ENCODE data around the gene ORM1.

ORM1 gene

DNA sequence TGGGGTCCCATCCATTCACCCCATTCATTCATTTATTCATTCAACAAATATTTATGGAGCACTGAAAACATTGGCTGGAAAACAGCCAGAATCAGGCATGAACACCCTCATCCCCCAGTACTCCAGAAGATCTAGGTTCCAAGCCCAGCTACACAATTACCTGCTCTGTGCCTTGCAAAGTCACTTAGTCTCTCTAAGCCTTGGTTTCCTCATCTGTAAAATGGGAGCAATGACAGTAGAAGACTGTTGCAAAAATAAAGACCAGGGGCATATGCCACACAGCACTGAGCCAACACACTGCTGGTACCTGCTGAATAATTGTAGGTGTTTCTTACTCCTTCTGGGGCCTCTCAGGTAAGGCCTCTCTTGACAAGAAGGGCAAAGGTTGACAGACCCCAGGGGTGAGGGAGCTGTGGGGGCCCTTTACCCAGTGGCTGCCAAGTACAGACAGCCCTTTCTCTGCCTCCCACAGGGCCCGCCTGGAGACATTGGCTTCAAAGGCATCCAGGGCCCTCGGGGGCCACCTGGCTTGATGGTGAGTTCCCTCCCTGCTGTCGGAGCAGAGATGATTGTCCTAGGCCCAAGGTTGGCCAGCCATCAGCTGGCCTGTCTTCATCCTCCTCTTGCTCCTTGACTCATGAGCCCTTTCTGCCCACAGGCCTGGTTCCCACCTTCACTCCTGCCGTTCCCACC lies 22.6 kb upstream of the ORM1 start:
- WGBS (ENCODE audit: insufficient coverage, insufficient read length): no CpG with 5 or more reads among the region's 4 CpGs
- Histone ChIP-seq H3K27ac (ENCODE audit: low read length) (no peak overlapping the region), H3K27me3 (ENCODE audit: control insufficient read depth, insufficient read depth, low read length) (no peaks in the 10 kb centered on the region), H3K36me3 (ENCODE audit: control insufficient read depth, insufficient read depth, low read length) (no peaks in the 10 kb centered on the region; the same call in 1 of the 2 replicates), H3K4me3 (ENCODE audit: low read length) (no peak overlapping the region), H3K9me3 (ENCODE audit: control insufficient read depth, insufficient read depth, low read length) (no peaks in the 10 kb centered on the region), H3K4me1 (ENCODE audit: control insufficient read depth, insufficient read depth, low read length) (no peaks in the 10 kb centered on the region)
- no peak for DNase-seq (ENCODE audit: low read depth, low spot score)

DNA sequence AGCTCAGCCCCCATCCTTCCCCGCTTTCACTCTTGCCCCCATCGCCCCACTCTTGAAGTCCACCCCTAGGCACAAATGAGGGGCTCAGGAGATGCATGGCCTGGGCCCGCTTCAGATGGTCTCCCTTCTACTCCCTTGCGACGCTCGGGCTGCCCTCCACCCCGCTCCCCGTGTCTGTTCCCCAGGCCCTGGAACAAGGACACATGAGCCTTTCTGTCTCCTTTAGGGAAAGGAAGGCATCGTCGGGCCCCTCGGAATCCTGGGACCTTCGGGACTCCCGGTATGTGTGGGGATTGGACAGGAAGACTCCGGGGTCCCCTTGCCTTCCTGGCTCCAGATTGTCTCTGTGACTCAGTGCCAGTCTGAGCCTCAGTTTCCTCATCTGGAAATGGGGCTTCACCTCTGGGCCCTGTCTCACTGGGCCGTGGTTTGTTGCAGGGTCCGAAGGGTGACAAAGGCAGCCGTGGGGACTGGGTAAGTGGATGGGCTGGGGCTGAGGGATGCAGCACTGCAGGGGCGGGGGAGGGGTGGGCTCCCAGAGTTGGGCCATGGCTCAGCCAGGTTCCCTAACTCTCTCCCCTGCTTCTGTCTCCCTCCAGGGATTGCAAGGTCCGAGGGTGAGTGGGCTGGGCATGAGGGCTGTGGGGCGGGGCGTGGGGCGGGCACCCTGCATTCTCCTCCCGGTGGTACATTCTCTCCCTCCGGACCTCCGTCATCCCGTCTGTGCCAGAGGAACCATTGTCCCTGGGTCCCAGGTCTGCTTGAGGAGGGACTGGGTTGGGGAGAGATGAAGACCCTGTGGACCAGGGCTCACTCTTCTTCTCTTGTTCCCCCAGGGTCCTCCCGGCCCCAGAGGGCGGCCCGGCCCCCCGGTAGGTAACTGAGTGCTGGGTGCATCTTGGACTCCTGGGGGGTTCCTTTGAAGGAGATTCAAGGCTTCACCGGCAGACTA lies 21.8 kb upstream of the ORM1 start:
- Histone ChIP-seq H3K27ac (ENCODE audit: low read length) (no peak overlapping the region), H3K9me3 (ENCODE audit: control insufficient read depth, insufficient read depth, low read length) (no peaks in the 10 kb centered on the region), H3K4me1 (ENCODE audit: control insufficient read depth, insufficient read depth, low read length) (no peaks in the 10 kb centered on the region), H3K4me3 (ENCODE audit: low read length) (no peak overlapping the region), H3K27me3 (ENCODE audit: control insufficient read depth, insufficient read depth, low read length) (no peaks in the 10 kb centered on the region), H3K36me3 (ENCODE audit: control insufficient read depth, insufficient read depth, low read length) (no peaks in the 10 kb centered on the region; the same call in 1 of the 2 replicates)
- WGBS (ENCODE audit: insufficient coverage, insufficient read length): no CpG with 5 or more reads among the region's 31 CpGs
- no peak for DNase-seq (ENCODE audit: low read depth, low spot score)

DNA sequence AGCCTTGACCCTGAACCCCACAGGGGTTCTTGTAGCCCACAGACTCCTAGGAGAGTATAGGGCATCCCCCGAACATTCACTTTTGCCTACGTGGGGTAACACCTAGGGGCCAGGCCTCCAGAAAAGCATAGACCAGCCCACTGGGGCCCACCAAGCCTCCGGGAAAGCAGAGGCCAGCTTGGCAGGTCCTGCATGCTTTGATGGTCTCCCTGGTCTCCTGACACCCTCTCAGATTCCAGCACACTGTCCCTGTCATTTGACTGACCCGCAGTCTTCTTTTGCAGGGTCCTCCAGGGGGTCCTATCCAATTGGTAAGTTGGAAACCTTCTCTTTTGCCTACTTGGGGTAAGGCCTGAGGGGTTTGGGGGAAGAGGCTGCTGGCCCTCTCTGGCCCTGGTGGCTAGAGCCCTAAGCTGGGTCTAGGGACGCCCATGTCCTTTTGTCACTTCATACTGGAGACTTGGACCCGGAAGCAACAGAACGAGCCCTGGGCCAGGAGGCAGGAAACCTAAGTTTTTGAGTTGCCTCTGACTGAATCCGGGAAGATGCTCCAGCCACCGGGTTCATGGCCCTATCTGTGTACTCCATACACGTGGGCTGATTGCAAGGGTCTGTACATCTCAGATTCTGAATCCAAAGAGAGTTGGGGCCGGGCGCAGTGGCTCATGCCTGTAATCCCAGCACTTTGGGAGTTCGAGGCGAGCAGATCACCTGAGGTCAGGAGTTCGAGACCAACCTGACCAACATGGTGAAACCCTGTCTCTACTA lies 20.9 kb upstream of the ORM1 start:
- Histone ChIP-seq H3K4me3 (ENCODE audit: low read length) (no peak overlapping the region), H3K27ac (ENCODE audit: low read length) (no peak overlapping the region), H3K36me3 (ENCODE audit: control insufficient read depth, insufficient read depth, low read length) (no peaks in the 10 kb centered on the region; the same call in 1 of the 2 replicates), H3K4me1 (ENCODE audit: control insufficient read depth, insufficient read depth, low read length) (no peaks in the 10 kb centered on the region; the same call in 1 of the 2 replicates), H3K9me3 (ENCODE audit: control insufficient read depth, insufficient read depth, low read length) (no peaks in the 10 kb centered on the region), H3K27me3 (ENCODE audit: control insufficient read depth, insufficient read depth, low read length) (no peaks in the 10 kb centered on the region)
- no peak for DNase-seq (ENCODE audit: low read depth, low spot score)
- WGBS (ENCODE audit: insufficient coverage, insufficient read length): no CpG with 5 or more reads among the region's 15 CpGs

DNA sequence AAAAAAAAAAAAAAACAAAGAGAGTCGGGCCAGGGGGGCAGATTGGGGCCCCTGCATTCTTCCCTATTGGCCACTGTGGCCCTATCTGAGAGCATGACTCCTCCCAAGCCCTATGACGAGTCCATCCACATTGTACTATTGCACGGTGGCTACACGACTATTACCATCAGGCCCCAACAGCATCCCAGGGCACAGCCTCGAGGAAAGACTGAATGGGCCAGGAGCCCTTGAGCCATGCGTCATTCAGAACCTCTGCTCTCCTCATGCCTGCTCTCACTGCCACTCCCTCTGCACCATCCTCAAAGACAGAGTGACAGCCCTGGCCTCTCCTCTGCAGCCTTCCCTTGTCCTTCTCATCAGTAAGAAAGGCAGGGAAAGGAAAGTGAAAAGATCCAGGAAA lies 20.2 kb upstream of the ORM1 start:
- DNase-seq (ENCODE audit: low read depth, low spot score): no peak
- H3K27me3 ChIP-seq (ENCODE audit: control insufficient read depth, insufficient read depth, low read length): no peaks in the 10 kb centered on the region
- WGBS (ENCODE audit: insufficient coverage, insufficient read length): no CpG with 5 or more reads among the region's 6 CpGs
- H3K9me3 ChIP-seq (ENCODE audit: control insufficient read depth, insufficient read depth, low read length): no peaks in the 10 kb centered on the region
- H3K4me1 ChIP-seq (ENCODE audit: control insufficient read depth, insufficient read depth, low read length): no peaks in the 10 kb centered on the region; the same call in 1 of the 2 replicates
- H3K27ac ChIP-seq (ENCODE audit: low read length): no peak overlapping the region
- no peak overlapping the region for H3K4me3 ChIP-seq (ENCODE audit: low read length)
- H3K36me3 ChIP-seq (ENCODE audit: control insufficient read depth, insufficient read depth, low read length): peaks cover 2% of the 10 kb centered on the region; the same call in 1 of the 2 replicates

DNA sequence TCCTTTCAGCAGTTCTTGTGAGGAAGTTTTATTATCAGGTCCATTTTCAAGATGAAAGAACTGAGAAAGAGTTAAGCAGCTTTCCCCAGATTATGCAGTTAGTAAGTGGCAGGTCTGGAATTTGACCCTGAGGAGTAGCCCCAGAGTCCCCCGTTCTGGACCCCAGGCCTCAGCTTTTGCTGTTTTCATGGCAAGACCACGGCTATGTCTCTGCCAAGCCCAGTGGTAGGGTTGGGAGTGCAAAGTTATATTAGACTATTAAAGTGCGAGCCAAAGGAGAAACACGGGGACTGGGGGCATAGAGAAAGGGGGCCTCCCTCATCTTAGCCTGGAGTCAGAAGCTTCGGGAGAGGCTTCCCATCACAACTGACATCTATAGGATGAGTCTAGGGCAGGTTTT lies 19.3 kb upstream of the ORM1 start:
- Histone ChIP-seq H3K27me3 (ENCODE audit: control insufficient read depth, insufficient read depth, low read length) (no peaks in the 10 kb centered on the region), H3K4me3 (ENCODE audit: low read length) (no peak overlapping the region), H3K27ac (ENCODE audit: low read length) (no peak overlapping the region), H3K36me3 (ENCODE audit: control insufficient read depth, insufficient read depth, low read length) (peaks cover 2% of the 10 kb centered on the region; the same call in 1 of the 2 replicates), H3K4me1 (ENCODE audit: control insufficient read depth, insufficient read depth, low read length) (no peaks in the 10 kb centered on the region; the same call in 1 of the 2 replicates), H3K9me3 (ENCODE audit: control insufficient read depth, insufficient read depth, low read length) (no peaks in the 10 kb centered on the region)
- no peak for DNase-seq (ENCODE audit: low read depth, low spot score)
- WGBS (ENCODE audit: insufficient coverage, insufficient read length): no CpG with 5 or more reads among the region's 5 CpGs

DNA sequence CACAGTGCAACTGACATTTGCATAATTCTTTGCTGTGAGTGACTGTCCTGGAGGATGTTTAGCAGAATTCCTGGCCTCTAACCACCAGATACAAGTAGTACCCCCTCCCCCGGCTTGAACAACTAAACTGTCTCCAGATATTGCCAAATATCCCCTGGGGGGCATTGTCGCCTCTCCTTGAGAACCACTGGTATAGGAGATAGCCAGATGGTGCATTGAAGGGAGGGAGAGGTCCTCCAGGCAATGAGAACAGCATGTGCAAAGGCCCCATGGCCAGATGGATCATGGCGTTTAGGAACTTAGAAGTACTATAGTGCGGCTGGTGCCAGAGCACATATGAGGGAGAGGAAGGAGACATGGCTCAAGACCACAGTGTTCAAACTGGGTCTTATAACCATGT lies 18.9 kb upstream of the ORM1 start:
- Histone ChIP-seq H3K27ac (ENCODE audit: low read length) (no peak overlapping the region), H3K9me3 (ENCODE audit: control insufficient read depth, insufficient read depth, low read length) (no peaks in the 10 kb centered on the region), H3K4me3 (ENCODE audit: low read length) (no peak overlapping the region), H3K4me1 (ENCODE audit: control insufficient read depth, insufficient read depth, low read length) (no peaks in the 10 kb centered on the region; the same call in 1 of the 2 replicates), H3K36me3 (ENCODE audit: control insufficient read depth, insufficient read depth, low read length) (peaks cover 2% of the 10 kb centered on the region; the same call in 1 of the 2 replicates), H3K27me3 (ENCODE audit: control insufficient read depth, insufficient read depth, low read length) (no peaks in the 10 kb centered on the region)
- no peak for DNase-seq (ENCODE audit: low read depth, low spot score)
- WGBS (ENCODE audit: insufficient coverage, insufficient read length): no CpG with 5 or more reads among the region's 4 CpGs

DNA sequence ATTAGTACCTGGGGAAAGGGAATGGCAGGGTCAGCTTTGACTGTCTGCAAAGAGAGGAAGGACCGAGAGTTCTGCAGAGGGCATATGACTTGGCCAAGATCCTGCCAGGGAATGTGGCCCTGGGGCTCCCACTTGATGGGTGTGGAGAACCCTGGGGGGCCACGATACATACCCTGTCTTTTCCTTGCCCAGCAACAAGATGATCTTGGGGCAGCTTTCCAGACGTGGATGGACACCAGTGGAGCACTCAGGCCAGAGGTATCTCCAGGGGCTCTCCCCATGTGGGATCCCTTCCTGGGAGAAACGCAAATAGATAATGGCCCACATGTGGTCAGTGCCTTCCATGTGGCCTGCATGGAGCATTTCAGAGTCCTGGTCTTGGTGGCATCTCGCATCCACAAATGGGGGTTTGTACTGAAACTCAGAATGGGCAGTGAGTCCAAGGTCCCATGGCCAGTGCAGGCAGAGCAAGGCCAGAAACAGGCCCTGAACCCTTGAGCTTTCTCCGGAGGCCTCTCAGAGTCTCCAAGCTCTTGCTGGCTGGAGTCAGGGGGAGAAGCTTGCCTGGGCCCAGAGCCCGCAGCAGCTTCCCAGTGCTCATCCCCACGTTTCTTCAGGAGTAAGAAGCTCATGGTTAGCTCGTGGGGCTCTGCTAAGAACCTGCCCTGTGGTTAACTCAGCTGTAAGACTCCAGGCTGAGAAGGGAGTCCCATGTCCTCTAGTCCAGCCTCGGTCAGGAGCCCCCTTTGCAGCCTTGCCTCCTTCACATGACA lies 18.3 kb upstream of the ORM1 start:
- no peak for DNase-seq (ENCODE audit: low read depth, low spot score)
- Histone ChIP-seq H3K4me1 (ENCODE audit: control insufficient read depth, insufficient read depth, low read length) (no peaks in the 10 kb centered on the region; the same call in 1 of the 2 replicates), H3K9me3 (ENCODE audit: control insufficient read depth, insufficient read depth, low read length) (no peaks in the 10 kb centered on the region), H3K27me3 (ENCODE audit: control insufficient read depth, insufficient read depth, low read length) (no peaks in the 10 kb centered on the region), H3K4me3 (ENCODE audit: low read length) (no peak overlapping the region), H3K27ac (ENCODE audit: low read length) (no peak overlapping the region), H3K36me3 (ENCODE audit: control insufficient read depth, insufficient read depth, low read length) (peaks cover 2% of the 10 kb centered on the region; the same call in 1 of the 2 replicates)
- WGBS (ENCODE audit: insufficient coverage, insufficient read length): no CpG with 5 or more reads among the region's 10 CpGs

DNA sequence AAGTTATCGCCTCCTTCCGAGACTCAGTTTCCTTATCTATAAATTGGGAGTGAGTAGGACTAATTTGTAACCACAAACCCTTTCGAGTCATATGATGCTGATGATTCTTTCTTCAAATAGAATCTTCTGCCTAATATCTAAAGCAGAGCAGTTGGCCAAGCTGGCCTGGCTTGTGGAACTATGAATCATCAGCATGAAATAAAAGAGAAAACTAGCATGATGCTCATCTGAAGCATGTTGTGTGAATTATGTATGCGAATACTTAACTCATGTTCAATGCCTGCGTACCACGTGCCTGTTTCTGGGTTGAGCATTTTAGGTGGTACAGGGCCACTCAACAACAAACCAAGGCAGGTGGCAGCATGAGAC lies 15.0 kb upstream of the ORM1 start:
- no CpG with 5 or more reads among the region's 6 CpGs for WGBS (ENCODE audit: insufficient coverage, insufficient read length)
- no peaks in the 10 kb centered on the region for H3K27me3 ChIP-seq (ENCODE audit: control insufficient read depth, insufficient read depth, low read length)
- 0 out of 2 replicates have a peak, but pooled peaks cover 2% of the 10 kb centered on the region for H3K36me3 ChIP-seq (ENCODE audit: control insufficient read depth, insufficient read depth, low read length)
- no peak overlapping the region for H3K27ac ChIP-seq (ENCODE audit: low read length)
- DNase-seq (ENCODE audit: low read depth, low spot score): no peak
- H3K4me1 ChIP-seq (ENCODE audit: control insufficient read depth, insufficient read depth, low read length): no peaks in the 10 kb centered on the region; the same call in 1 of the 2 replicates
- H3K4me3 ChIP-seq (ENCODE audit: low read length): no peak overlapping the region
- H3K9me3 ChIP-seq (ENCODE audit: control insufficient read depth, insufficient read depth, low read length): no peaks in the 10 kb centered on the region

DNA sequence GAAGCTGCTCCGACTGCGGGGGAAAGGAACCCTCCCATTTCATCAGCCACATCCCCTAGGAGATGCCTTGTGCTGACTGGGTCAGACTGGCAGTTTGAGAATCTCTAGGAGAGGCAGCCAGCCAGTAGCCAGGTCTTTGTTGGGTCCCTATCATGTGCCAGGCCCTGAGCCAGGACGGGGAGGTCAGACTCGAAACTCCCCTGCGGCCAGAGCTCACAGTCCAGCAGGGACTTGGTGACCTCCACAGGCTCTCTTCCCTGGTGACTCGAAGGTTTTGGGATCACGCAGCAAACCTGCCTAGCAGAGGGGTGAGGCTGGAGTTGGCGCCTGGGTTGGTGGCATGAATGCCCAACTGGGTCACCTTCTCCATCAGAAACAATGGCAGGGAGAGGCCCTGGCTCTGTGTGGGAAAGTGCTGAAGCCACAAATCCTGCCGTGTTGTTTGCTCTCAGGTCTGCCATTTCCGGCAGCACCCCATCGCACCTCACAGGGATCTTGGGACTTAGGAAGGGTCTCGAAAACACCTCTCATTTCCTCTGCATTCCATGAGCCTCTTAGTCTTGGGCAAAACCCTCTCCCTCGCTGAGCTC lies 14.4 kb upstream of the ORM1 start:
- Histone ChIP-seq H3K4me3 (ENCODE audit: low read length) (no peak overlapping the region), H3K4me1 (ENCODE audit: control insufficient read depth, insufficient read depth, low read length) (no peaks in the 10 kb centered on the region; the same call in 1 of the 2 replicates), H3K36me3 (ENCODE audit: control insufficient read depth, insufficient read depth, low read length) (0 out of 2 replicates have a peak, but pooled peaks cover 2% of the 10 kb centered on the region), H3K9me3 (ENCODE audit: control insufficient read depth, insufficient read depth, low read length) (no peaks in the 10 kb centered on the region), H3K27me3 (ENCODE audit: control insufficient read depth, insufficient read depth, low read length) (no peaks in the 10 kb centered on the region), H3K27ac (ENCODE audit: low read length) (no peak overlapping the region)
- no peak for DNase-seq (ENCODE audit: low read depth, low spot score)
- no CpG with 5 or more reads among the region's 13 CpGs for WGBS (ENCODE audit: insufficient coverage, insufficient read length)

Measured in iPS DF 6.9 (cell line).